Mesothelial cell of epicardium (in vitro differentiated cells): ENCODE data around the gene ERMARD. TPM values are rescaled to one million over a fixed set of nuclear protein-coding genes. Genes with fewer than 3 reads are reported as not detected.
"Not testable (repeated sequence)": the region's sequence is repeated elsewhere in the genome, so short reads cannot be mapped to it uniquely, and the experiment has no call there.

Experiments used
- DNase-seq, 2 experiments: peaks; one replicate each; pipeline ENCODE4 v3.0.0; 2021; ENCODE audit warnings: low spot score in 2 of 2; ENCODE audit not compliant: unreplicated experiment in 2 of 2
- H3K27ac Mint-ChIP-seq: 2 replicates; pipeline ENCODE4 v1.8.0; 2021; ENCODE audit warnings: mixed read lengths
- H3K27me3 Mint-ChIP-seq: 2 replicates; pipeline ENCODE4 v1.8.0; 2021; ENCODE audit warnings: low read depth, mixed read lengths
- H3K36me3 Mint-ChIP-seq: 2 replicates; pipeline ENCODE4 v1.8.0; 2021; ENCODE audit warnings: mixed read lengths
- H3K4me1 Mint-ChIP-seq: 2 replicates; pipeline ENCODE4 v1.8.0; 2021; ENCODE audit warnings: mixed read lengths
- H3K4me3 Mint-ChIP-seq: 2 replicates; pipeline ENCODE4 v1.8.0; 2021; ENCODE audit warnings: mild to moderate bottlenecking, moderate library complexity, mixed read lengths
- H3K9me3 Mint-ChIP-seq: 2 replicates; pipeline ENCODE4 v1.8.0; 2021; ENCODE audit warnings: mixed read lengths
- total RNA-seq: library from RNA; stranded (reverse); gene quantifications from 3 replicates; pipeline ENCODE4 v1.2.1, GENCODE V29; 2021
- TF ChIP-seq, protein P1 (sequence below): fragments of 200-600 bp; sonication (generic); IDR thresholded peaks from one replicate; pipeline ENCODE4 v1.5.0; 2021; ENCODE audit warnings: antibody characterized with exemption; ENCODE audit not compliant: unreplicated experiment

Gene ERMARD
- total RNA-seq, 1 donor from 2014 or later, result 45.6 TPM

- Mint-ChIP-seq H3K27ac (no peak overlapping the region), H3K36me3 (peaks cover 27% of the 10 kb centered on the region), H3K27me3 (no peaks in the 10 kb centered on the region), H3K4me1 (peaks cover 28% of the 10 kb centered on the region), H3K4me3 (no peak overlapping the region), H3K9me3 (no peaks in the 10 kb centered on the region)
- TF ChIP-seq, protein P1, sequence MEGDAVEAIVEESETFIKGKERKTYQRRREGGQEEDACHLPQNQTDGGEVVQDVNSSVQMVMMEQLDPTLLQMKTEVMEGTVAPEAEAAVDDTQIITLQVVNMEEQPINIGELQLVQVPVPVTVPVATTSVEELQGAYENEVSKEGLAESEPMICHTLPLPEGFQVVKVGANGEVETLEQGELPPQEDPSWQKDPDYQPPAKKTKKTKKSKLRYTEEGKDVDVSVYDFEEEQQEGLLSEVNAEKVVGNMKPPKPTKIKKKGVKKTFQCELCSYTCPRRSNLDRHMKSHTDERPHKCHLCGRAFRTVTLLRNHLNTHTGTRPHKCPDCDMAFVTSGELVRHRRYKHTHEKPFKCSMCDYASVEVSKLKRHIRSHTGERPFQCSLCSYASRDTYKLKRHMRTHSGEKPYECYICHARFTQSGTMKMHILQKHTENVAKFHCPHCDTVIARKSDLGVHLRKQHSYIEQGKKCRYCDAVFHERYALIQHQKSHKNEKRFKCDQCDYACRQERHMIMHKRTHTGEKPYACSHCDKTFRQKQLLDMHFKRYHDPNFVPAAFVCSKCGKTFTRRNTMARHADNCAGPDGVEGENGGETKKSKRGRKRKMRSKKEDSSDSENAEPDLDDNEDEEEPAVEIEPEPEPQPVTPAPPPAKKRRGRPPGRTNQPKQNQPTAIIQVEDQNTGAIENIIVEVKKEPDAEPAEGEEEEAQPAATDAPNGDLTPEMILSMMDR, result no peak
- DNase-seq, result no peak
These were observed 3.7 kb downstream of the ERMARD start for GRCh38 chr6:169755162-169755561.

GRCh38 chr6:169763308-169763707 lies 11.9 kb downstream of the ERMARD start:
- Mint-ChIP-seq H3K27me3 (no peaks in the 10 kb centered on the region), H3K36me3 (peaks cover 43% of the 10 kb centered on the region), H3K9me3 (no peaks in the 10 kb centered on the region), H3K4me1 (no peaks in the 10 kb centered on the region), H3K4me3 (no peak overlapping the region), H3K27ac (no peak overlapping the region)
- TF ChIP-seq, protein P1, result no peak
- no peak for DNase-seq

GRCh38 chr6:169763881-169764280 lies 12.5 kb downstream of the ERMARD start:
- Mint-ChIP-seq H3K4me3 (no peak overlapping the region), H3K27ac (no peak overlapping the region)

DNA sequence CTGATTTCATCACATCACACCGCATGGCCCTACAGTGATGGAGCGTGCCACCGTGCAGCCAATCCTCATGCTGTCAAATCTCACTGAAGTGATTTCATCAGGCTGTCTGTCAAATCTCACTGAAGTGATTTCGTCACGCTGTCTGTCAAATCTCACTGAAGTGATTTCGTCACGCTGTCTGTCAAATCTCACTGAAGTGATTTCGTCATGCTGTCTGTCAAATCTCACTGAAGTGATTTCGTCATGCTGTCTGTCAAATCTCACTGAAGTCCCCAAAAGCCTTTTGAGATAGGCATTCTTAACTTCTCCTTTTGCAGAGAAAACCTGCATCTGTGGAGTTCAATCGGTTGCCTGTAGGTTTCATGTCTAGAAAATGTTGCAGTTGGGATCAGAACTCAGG lies 14.4 kb downstream of the ERMARD start:
- peaks cover 32% of the 10 kb centered on the region for H3K36me3 Mint-ChIP-seq
- not testable (repeated sequence) for H3K9me3 Mint-ChIP-seq, H3K27me3 Mint-ChIP-seq, H3K4me1 Mint-ChIP-seq, H3K4me3 Mint-ChIP-seq, DNase-seq, H3K27ac Mint-ChIP-seq

More at GRCh38 chr6:169763881-169764280, 12.5 kb downstream of the ERMARD start:
- no peak for DNase-seq
- no peaks in the 10 kb centered on the region for H3K9me3 Mint-ChIP-seq
- H3K36me3 Mint-ChIP-seq, result peaks cover 40% of the 10 kb centered on the region
- H3K27me3 Mint-ChIP-seq, result no peaks in the 10 kb centered on the region
- no peaks in the 10 kb centered on the region for H3K4me1 Mint-ChIP-seq
- TF ChIP-seq, protein P1, result no peak

DNA sequence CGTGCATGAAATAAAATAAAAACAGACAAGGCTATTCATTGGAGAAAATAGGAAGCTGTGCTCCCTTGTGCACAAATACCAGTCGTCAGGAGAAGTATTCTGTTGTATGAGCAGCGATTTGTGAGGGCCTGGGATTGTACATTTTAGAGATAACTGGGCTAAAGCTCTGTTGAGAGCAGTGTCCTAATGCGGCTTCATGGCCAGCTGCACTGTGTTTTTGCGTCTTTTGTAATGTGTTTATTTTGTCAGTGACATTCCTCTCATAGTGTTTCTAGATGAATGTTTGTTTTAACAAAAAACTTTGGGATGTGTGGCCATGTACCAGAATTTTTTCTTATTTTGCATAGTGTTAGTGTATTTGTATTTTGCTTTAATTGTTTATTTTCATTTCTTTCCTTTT lies 14.8 kb downstream of the ERMARD start:
- H3K27me3 Mint-ChIP-seq, result no peaks in the 10 kb centered on the region
- no peaks in the 10 kb centered on the region for H3K9me3 Mint-ChIP-seq
- no peaks in the 10 kb centered on the region for H3K4me1 Mint-ChIP-seq
- no peak overlapping the region for H3K27ac Mint-ChIP-seq
- TF ChIP-seq, protein P1, result no peak
- peaks cover 31% of the 10 kb centered on the region for H3K36me3 Mint-ChIP-seq
- no peak overlapping the region for H3K4me3 Mint-ChIP-seq
- DNase-seq, result no peak

GRCh38 chr6:169766921-169767736 lies 15.7 kb downstream of the ERMARD start:
- no peak overlapping the region for H3K4me3 Mint-ChIP-seq
- no peak overlapping the region for H3K27ac Mint-ChIP-seq
- peaks cover 36% of the 10 kb centered on the region for H3K36me3 Mint-ChIP-seq
- TF ChIP-seq, protein P1, result no peak
- no peaks in the 10 kb centered on the region for H3K4me1 Mint-ChIP-seq
- H3K9me3 Mint-ChIP-seq, result no peaks in the 10 kb centered on the region
- H3K27me3 Mint-ChIP-seq, result no peaks in the 10 kb centered on the region
- no peak for DNase-seq
